Fibroblast of skin of right quadriceps (primary cell): ENCODE results near the gene SLC25A21.
"Not testable (repeated sequence)": the region's sequence is repeated elsewhere in the genome, so short reads cannot be mapped to it uniquely, and the experiment has no call there.

Source experiments
- DNase-seq: peaks from one replicate; pipeline ENCODE4 v3.0.0-alpha.2; 2013

SLC25A21 gene

GRCh38 chr14:36817071-36817930 is 355.1 kb downstream of the SLC25A21 start:
- DNase-seq = no peak

GRCh38 chr14:36816481-36816880 is 355.9 kb downstream of the SLC25A21 start:
- no peak for DNase-seq

DNA sequence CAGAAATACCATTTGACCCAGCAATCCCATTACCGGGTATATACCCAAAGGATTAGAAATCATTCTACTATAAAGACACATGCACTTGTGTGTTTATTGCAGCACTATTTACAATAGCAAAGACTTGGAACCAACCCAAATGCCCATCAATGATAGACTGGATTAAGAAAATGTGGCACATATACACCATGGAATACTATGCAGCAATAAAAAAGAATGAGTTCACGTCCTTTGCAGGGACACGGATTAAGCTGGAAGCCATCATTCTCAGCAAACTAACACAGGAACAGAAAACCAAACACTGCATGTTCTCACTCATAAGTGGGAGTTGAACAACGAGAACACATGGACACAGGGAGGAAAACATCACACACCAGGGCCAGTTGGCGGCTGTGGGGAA is 357.6 kb downstream of the SLC25A21 start:
- not testable (repeated sequence) for DNase-seq

- DNase-seq = no peak
Measured at GRCh38 chr14:36810209-36810608, 362.2 kb downstream of the SLC25A21 start.

DNA sequence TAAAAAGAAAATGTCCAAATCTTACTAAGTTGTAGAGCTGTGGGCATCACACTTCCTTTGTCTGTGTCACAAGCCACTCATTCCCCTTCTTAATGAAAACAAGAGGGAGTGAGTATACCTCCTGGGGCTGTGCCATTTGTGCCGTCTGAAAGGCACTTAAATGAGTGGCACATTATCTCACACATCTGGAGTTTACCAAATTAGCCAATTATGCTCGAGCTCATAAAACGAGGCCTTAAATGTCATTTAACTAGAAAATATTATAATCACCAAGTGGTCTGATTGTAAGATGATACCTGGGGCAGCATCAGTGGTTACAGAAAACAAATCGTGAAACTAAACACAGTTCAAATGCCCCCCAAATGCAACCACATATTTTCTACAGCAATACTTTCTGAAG is 364.7 kb downstream of the SLC25A21 start:
- no peak for DNase-seq

GRCh38 chr14:36805131-36805559 is 367.3 kb downstream of the SLC25A21 start:
- DNase-seq = no peak

- no peak for DNase-seq
Measured at GRCh38 chr14:36797634-36798033, 374.8 kb downstream of the SLC25A21 start.

GRCh38 chr14:36791402-36791801 is 381.0 kb downstream of the SLC25A21 start:
- DNase-seq = no peak

- no peak for DNase-seq
Measured at GRCh38 chr14:36785511-36785910, 386.9 kb downstream of the SLC25A21 start.

GRCh38 chr14:36784541-36784940 is 387.9 kb downstream of the SLC25A21 start:
- no peak for DNase-seq

- no peak for DNase-seq
Measured at GRCh38 chr14:36781897-36782296, 390.5 kb downstream of the SLC25A21 start.

DNA sequence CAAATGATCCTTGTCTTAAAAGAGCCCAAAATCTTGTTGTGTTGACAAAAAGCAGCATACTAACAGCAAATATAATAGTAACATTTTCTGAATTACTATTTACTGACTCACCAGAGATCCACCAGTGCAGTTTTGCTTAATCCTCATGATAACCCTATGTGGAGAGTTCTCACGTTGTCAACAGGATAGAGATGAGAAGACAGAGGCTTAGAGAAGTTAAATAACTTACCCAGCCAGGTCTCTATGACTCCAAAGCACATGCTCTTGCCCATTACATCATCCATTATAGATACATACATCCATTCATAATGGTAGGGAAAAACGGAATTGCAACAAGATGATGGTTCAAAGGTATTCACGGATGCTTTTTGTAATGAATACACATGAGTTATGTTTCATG is 398.8 kb downstream of the SLC25A21 start:
- peak; percentile 20 for DNase-seq

DNA sequence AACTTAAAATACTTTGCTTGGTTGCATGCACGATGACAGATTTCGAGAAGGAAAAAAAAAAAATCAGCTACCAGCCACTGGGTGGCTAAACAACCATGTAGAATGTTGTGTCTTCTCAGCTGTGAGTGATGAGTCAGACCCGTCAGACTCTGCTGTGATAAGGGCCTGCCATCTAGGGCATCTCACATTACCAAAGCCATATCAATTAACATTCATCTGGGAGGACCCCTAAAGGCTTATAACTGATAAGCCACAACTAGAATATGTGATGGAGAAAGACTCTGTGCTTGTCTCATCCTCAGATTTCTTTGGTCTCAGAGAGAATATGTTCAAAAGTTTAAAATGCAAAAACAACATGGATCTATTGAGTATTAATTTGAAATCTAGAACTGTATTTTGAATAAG is 399.3 kb downstream of the SLC25A21 start:
- peak; percentile 19 for DNase-seq

- no peak for DNase-seq
Measured at GRCh38 chr14:36771028-36771640, 401.3 kb downstream of the SLC25A21 start.

DNA sequence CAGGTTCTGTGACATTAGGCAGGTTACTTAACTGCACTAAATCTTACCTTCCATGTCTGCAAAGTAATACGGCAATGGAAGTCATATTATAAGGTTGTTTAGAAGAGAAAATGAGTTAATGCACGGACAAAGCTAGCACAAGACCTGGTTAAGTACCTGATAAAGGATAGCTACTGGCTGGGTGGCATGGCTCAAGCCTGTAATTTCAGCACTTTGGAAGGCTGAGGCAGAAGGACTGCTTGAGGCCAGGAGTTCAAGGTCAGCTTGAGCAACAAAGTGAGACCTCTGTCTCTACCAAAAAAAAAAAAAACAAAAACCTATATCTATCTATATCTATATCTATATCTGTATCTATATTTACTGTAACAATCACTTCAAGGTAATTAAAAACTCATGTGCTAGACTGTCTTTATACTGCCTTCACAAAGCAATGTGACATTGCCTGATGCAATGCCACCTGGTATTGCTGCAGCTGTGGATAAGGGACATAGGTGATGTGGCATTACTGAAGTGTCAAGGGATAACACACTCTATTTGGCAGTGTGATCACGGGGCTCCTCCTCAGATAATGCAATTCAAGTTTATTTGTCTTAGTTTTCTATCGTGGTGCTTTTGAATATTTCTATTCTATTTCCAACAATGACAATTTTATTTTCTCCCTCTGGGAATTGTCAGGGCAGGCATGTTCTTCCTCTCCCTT is 403.6 kb downstream of the SLC25A21 start:
- DNase-seq = no peak

DNA sequence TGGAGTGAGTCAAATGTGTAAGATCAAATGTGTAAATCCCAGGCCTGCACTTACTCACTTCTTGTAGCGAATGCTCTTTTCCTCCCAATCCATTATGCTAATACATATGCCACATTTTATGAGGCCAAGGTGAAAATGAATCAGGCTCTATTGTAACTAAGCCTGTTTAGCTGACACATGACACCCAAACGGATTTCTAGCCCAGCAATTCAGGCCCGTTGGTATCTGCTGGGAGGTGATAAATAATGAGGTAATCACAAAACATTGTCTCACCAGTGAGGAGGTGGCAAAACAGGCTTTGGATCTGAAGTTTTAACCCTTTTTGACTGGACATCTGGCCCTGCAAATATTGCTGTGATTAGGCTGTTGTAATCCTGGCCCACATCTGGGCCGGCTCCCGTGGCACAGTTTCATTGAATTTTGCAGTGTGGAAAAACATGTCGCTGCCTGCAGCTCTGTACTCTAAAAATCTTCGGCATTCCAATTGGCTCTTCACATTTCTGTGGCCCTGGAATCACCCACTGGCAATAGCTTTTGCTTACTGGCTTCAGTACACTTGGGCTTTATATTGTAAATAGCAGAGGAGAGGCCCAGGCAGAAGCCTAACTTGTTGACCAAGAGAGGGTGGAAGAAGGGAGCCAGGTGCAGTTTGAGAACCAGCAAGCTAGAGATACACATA is 404.7 kb downstream of the SLC25A21 start:
- DNase-seq = peak; percentile 6

DNA sequence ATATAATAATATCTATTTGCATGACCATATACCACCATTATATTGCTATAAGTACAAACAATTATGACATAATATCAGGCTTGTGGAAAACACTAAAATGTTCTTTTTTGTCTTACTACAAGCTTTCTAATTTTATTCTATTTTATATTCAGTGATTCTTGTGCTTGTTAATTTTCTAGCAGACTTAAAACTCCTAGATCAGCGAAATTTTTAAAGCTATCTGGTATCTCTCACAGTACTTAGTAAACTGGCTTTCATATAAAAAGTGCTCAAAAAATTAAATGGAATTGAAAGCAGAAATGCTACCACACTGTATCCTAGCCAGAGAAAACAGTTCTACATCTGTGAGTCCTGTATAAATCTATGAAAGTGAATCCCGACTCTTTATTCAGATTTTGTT is 405.4 kb downstream of the SLC25A21 start:
- no peak for DNase-seq

DNA sequence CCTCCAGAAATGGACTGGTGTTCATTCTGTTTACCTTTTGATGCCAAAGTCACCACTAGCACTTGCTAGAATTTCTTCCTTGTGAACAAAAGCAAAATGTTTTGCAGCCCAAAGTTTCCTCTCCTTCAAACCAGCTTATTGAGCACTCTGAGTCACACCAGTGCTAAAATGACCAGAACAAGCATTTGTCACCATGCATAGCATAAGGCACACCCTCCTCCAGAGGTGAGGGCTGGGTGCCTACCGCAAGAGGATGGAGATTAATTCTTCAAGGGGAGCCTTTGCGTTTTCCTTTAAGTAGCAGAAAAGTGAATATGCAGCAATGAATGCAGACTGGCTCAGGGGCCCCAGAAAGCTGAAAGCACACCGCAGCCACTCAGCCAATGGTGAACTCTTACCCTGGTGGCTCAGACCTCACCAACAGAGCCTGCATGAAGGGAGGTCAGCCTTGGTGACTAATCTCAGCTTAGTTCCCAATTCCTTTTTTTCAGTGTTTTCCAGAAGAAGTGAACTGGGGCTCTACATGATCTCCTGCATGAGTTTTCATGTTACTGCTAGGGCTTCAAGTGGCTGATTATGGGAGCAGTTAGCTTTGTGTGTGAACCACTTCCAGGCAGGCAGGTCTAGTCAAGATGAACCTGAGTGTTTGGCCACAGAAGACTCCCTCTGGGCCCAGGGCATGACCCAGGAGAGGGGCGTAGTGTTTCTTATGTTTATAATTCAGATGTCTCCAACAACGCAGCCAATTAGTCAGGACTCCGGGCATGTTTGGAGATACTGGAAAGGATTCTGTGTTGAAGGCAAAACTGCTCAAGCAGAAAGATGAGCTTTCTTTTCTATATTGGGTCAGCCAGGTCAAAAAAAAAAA is 414.4 kb downstream of the SLC25A21 start:
- DNase-seq = no peak

DNA sequence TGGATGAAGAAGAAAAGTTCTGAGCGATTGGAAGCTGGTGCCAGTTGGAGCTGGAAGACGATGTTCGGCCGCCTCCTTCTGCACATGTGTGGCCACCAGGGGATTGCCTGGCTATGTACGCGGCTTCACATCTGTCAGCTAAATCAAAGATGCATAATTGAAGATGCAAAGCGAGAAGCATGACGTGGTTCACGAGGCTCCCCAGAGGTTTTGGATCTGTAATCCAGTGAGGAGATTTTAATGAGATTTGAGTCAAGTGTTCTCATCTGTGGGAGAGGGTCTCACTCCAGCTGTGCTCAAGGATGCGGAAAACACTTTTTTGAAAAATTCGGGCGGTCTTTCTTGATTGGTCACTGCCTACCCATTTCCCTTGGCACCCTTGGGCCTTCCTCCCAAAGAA is 416.2 kb downstream of the SLC25A21 start:
- no peak for DNase-seq

DNA sequence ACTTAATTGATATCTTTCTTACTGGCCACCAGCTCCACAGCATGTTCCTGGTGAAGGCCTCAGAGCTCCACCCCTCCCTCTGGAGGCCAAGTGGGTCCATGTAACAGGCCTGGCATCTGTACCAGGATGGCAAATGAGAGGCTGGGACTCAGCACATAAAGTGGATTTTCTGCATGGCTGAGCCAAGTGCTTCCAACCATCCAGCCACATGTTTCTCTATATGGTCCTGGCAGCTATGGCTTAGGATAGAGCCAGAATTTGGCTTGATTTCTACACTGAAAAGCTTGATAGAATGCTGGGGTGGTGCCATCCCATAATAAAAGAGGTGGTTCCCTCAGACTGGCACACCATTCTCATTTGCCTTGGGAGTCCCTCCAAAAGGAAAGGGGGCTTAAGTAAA is 416.6 kb downstream of the SLC25A21 start:
- no peak for DNase-seq

DNA sequence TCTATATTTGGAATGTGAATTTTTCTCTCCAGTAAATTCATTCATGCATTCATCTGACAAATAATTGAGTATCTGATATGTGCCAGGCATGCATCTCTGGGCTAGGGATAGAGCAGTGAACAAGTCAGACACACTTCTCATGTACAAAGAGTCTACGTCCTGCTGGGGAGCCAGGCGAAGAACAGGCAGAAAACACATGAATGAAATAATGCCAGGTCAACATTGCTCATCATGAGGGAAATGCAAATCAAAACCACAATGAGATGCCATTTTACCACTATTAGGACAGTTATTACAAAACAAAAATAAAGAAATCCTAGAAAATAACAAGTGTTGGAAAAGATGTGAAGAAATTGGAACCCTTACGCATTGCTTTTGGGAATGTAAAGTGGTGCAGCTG is 420.5 kb downstream of the SLC25A21 start:
- no peak for DNase-seq

DNA sequence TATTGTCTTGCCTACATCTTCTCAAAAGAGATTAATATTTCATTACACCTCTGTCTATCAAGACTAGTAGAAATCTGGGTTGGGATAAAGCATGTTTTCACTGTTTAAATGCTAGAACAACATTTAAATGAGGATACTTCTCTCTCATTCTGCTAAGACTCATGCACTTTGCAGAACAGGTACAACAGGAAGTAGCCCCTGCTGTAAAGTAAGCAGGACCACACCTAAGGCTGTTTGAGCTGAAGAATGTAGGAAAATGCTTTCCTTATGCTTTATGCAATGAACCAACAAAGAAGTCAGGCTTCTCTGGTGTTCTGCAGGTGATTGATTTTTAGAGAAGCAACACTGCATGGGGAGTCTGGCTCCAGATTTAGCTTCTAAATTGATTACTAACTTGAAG is 421.3 kb downstream of the SLC25A21 start:
- no peak for DNase-seq
